AG10803 (cell line): ENCODE measurements around the gene SF3B5.

Experiments
- DNase-seq: peaks from one replicate; pipeline ENCODE4 v3.0.0; 2010; ENCODE audit warnings: low read depth
- H3K4me3 ChIP-seq: 2 replicates; pipeline ENCODE4 v1.5.1; 2011; ENCODE audit warnings: mild to moderate bottlenecking, low read length, control low read depth
- CTCF ChIP-seq: conservative IDR thresholded peaks from 2 replicates; pipeline ENCODE4 v1.5.1; 2011; ENCODE audit warnings: mild to moderate bottlenecking, low read length, control low read depth, inconsistent platforms

Gene SF3B5

DNA sequence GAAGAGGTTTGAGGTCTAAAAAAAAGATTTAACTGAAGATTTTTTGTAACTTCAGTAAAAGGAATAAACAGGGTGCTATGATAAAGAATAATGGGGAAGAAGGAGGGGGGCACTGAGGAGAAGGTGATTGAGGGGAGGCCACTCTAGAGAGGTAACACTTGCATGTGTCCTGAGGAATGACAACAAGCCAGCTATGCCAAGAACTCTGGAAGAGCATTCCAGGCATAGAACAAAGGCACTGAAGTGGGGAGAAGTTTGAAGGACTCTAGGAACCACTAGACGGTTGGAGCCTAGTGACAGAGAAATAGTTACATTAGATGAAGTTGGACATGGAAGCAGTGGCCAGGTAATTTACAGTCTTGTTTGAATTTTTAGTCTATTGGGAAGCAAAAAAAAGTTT lies 10.8 kb upstream of the SF3B5 start:
- H3K4me3 ChIP-seq = no peak overlapping the region
- TF ChIP-seq CTCF = no peak
- DNase-seq = no peak

GRCh38 chr6:144104898-144105487 lies 9.6 kb upstream of the SF3B5 start:
- peak; percentile 77 for DNase-seq
- H3K4me3 ChIP-seq = no peak overlapping the region
- peak; percentile 72 for TF ChIP-seq CTCF

GRCh38 chr6:144104488-144104887 lies 9.1 kb upstream of the SF3B5 start:
- no peak for DNase-seq
- no peak for TF ChIP-seq CTCF

GRCh38 chr6:144103026-144103563 lies 7.7 kb upstream of the SF3B5 start:
- no peak for DNase-seq
- TF ChIP-seq CTCF = no peak
- no peak overlapping the region for H3K4me3 ChIP-seq

More at GRCh38 chr6:144104488-144104887, 9.1 kb upstream of the SF3B5 start:
- no peak overlapping the region for H3K4me3 ChIP-seq

- DNase-seq = peak; percentile 18
- TF ChIP-seq CTCF = no peak
- no peak overlapping the region for H3K4me3 ChIP-seq
Measured at GRCh38 chr6:144098993-144099392, 3.6 kb upstream of the SF3B5 start.

- peak overlapping the region; percentile 100 for H3K4me3 ChIP-seq
- DNase-seq = no peak
- TF ChIP-seq CTCF = no peak
Measured at GRCh38 chr6:144094731-144095133, 641 bp downstream of the SF3B5 start.

DNA sequence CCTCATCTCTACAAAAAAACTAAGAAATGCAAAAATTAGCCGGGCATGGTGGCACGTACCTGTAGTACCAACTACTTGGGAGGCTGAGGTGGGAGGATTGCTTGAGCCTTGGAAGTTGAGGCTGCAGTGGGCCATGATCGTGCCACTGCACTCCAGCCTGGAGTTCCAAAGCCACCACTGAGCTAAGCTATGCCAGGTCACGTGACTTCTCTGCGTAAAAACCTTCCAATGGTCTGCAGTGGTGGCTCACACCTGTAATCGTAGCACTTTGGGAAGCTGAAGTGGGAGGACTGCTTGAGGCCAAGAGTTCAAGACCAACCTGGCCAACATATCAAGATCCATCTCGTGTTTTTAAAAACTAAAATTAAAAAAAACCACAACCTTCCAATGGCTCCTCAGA lies 1.7 kb downstream of the SF3B5 start:
- peak overlapping the region; percentile 100 for H3K4me3 ChIP-seq

More for the DNA sequence above, 1.7 kb downstream of the SF3B5 start:
- TF ChIP-seq CTCF = no peak
- DNase-seq = no peak
